NCI-H2171 (cell line): ENCODE measurements around the gene S100A16.
"Not testable (repeated sequence)": the region's sequence is repeated elsewhere in the genome, so short reads cannot be mapped to it uniquely, and the experiment has no call there.

Experiments
- DNase-seq: peaks from one replicate; lab custom pipeline; 2025; lab: John Stamatoyannopoulos, UW

The S100A16 gene

GRCh38 chr1:153585006-153585405 is 27.9 kb downstream of the S100A16 start:
- DNase-seq: no peak

- DNase-seq: no peak
These were observed 29.0 kb downstream of the S100A16 start for GRCh38 chr1:153583976-153584375.

DNA sequence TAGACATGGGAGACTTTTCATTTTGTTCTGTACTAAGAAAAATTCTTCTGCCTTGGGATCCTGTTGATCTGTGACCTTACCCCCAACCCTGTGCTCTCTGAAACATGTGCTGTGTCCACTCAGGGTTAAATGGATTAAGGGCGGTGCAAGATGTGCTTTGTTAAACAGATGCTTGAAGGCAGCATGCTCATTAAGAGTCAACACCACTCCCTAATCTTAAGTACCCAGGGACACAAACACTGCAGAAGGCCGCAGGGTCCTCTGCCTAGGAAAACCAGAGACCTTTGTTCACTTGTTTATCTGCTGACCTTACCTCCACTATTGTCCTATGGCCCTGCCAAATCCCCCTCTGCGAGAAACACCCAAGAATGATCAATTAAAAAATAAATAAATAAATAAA is 29.4 kb downstream of the S100A16 start:
- not testable (repeated sequence) for DNase-seq

DNA sequence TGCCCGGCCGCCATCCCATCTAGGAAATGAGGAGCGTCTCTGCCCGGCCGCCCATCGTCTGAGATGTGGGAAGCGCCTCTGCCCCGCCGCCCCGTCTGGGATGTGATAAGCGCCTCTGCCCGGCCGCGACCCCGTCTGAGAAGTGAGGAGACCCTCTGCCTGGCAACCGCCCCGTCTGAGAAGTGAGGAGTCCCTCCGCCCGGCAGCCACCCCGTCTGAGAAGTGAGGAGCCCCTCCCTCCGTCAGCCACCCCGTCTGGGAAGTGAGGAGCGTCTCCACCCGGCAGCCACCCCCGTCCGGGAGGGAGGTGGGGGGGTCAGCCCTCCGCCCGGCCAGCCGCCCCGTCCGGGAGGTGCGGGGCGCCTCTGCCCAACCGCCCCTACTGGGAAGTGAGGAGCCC is 30.1 kb downstream of the S100A16 start:
- DNase-seq: not testable (repeated sequence)

- no peak for DNase-seq
These were observed 34.0 kb downstream of the S100A16 start for GRCh38 chr1:153578936-153579335.

GRCh38 chr1:153578490-153578889 is 34.4 kb downstream of the S100A16 start:
- no peak for DNase-seq

GRCh38 chr1:153577624-153578051 is 35.3 kb downstream of the S100A16 start:
- DNase-seq: no peak

GRCh38 chr1:153577138-153577537 is 35.8 kb downstream of the S100A16 start:
- no peak for DNase-seq

DNA sequence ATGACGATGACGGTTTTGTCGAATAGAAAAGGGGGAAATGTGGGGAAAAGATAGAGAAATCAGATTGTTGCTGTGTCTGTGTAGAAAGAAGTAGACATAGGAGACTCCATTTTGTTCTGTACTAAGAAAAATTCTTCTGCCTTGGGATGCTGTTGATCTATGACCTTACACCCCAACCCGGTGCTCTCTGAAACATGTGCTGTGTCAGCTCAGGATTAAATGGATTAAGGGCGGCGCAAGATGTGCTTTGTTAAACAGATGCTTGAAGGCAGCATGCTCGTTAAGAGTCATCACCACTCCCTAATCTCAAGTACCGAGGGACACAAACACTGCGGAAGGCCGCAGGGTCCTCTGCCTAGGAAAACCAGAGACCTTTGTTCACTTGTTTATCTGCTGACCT is 37.4 kb downstream of the S100A16 start:
- DNase-seq: not testable (repeated sequence)

GRCh38 chr1:153575081-153575491 is 37.9 kb downstream of the S100A16 start:
- not testable (repeated sequence) for DNase-seq

- DNase-seq: no peak
These were observed 39.6 kb downstream of the S100A16 start for GRCh38 chr1:153573351-153573750.

- DNase-seq: no peak
These were observed 40.3 kb downstream of the S100A16 start for GRCh38 chr1:153572569-153573015.

- DNase-seq: no peak
These were observed 41.2 kb downstream of the S100A16 start for GRCh38 chr1:153571706-153572105.

GRCh38 chr1:153570874-153571273 is 42.1 kb downstream of the S100A16 start:
- DNase-seq: no peak

DNA sequence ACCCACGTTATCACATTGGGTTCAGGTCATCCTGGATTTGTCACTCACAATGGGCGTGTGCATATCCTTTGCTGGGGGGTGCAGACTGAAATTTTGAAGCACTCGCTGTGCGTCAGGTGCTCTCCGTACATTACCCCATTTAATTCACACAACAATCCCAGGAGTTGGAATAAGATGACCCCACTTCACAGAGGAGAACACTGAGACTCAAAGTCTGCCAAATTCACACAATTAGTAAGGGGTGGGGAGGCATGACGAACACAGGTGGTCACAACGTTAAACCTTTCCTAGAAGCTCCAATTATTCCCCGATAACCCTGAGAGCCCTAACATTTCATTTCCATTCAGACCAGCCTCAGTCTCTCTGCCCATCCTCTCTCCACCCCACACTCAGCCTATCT is 43.5 kb downstream of the S100A16 start:
- no peak for DNase-seq

DNA sequence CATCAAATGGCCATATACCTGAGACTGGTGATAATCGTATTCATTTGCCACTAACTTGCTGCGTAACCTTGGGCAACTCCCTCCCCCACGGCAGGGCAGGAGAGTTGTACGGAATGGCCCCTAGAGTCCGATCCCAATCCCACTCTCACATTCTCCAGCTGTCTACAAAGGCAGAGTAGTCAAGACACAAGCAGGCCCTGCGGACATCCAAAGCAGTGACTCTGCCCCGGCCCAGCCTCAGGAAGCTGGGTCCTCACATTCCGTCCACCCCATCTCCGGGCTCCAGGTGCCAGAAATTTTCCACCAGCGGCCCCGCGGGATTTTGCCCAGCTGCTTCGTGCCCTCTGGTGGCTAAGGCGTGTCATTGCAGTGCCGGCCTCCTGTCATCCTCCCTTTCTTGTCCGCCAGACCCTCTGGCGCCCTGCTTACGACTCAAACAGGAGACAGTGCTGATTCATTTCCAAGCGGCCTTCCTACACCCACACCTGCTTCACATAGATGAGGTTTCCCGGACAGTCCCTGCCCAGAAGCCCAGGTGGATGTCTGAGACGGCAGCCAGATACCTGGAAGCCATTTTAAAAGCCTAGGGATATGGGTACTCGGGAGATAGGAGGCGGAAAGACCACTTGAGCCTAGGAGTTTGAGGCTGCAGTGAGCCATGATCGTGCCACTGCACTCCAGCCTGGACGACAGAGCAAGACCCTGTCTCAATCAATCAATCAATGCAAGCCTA is 44.4 kb downstream of the S100A16 start:
- peak; percentile 80 for DNase-seq

GRCh38 chr1:153567621-153568366 is 45.1 kb downstream of the S100A16 start:
- peak; percentile 50 for DNase-seq

DNA sequence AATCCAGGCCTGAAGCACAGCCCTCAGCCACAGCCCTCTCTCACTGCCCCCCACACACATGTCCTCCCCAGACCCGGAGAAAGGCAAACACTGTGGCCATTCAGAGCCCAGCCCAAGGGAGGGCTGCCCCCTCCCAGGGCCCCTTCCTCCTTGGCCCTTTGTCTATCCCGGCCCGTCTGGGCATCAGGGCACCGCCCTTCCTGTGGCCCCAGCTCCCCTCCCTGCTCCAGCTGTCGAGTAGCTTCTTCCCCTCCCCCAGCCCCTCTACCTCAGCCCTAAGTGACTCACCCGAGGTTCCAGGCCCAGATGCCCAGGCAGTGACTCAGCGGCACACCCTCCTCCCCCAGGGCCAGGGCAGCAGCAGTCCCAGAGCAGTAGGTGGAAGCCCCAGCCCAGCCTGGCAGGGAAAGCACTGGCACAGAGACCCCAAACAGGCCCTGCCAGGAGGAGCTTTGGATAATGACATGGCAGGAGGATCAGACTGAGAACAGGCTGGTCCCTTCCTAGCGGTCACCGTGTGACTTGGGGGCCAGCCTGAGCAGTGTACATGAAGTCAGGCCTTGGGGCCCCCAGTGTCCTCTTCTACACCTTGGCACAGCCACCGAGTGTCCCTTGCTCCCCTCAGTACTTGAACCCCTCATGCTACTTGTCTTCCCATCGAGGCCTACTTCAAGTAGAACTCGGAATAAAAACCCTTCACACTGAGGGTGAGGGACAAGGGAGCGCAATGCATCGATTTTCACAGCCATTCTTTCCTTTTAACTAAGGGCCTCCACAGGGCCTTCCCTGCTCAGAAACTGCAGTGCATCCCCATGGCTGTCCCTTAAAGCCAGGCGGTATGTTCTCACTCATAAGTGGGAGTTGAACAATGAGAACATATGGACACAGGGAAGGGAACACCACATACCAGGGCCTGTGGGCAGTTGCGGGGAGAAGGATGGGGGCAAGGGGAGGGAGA is 46.2 kb downstream of the S100A16 start:
- DNase-seq: peak; percentile 91

DNA sequence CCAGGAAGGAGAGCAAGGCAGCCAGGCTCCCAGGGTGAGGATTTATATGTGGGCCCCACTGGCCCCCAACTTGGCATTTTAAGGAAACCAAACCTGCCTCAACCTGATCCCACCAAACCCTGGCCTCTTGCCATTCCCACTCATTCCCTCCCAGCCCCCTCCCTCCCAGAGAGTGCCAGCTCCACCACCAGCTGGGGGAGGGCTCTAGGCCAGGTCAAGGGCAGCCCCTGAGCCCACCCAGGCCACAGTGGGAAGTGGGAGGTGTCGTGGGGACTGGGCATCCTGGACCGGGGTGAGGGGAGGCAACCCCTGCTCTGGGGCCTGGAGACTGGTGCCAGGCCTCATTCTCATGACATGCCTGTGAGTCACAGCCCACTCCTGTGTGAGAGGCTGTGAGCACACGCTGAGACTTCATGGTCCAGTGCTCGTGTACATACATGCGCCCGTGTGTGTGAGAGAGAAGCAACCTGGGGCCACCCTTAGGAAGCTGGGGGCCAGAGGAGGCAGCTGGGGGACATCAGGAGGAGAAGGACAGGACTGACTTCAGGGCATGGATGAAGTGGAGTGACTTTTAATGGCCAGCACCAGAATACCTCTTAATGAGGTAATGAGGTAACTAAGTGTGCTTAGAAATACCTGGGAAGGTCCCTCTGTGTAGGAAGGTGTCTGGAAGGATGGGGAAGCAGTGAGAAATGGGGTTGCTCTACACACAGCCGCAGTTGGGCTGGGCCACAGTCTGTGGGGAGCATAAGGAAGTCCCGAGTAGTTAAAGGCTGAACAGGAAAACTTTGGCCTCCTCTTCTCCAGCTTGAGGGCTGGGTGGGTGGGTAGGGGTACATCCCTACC is 47.2 kb downstream of the S100A16 start, which contains the start of gene S100A2:
Gene S100A2, minus strand, starts transcription at position 316 of the 846 bp plus-strand sequence. CDS start 1,967 bp downstream, outside the sequence.
- DNase-seq: peak; percentile 37

GRCh38 chr1:153563991-153564390 is 48.9 kb downstream of the S100A16 start:
- no peak for DNase-seq

GRCh38 chr1:153563483-153563901 is 49.4 kb downstream of the S100A16 start:
- no peak for DNase-seq
